HFF-Myc (cell line): Measurements from ENCODE around the gene CEBPA.

ENCODE experiments used
- DNase-seq: peaks from one replicate; pipeline ENCODE4 v3.0.0-alpha.2; 2011; ENCODE audit warnings: low read depth; ENCODE audit errors: extremely low read depth
- H3K4me3 ChIP-seq: replicated peaks from 2 replicates; pipeline ENCODE4 v1.5.1; 2011; ENCODE audit warnings: low read depth, mild to moderate bottlenecking, control low read depth, low read length
- CTCF ChIP-seq: IDR thresholded peaks from 2 replicates; pipeline ENCODE4 v1.5.1; 2012; ENCODE audit warnings: mild to moderate bottlenecking, low read depth, low read length, control low read depth; ENCODE audit errors: missing control alignments

CEBPA gene

GRCh38 chr19:33304760-33305647 is 2.7 kb upstream of the CEBPA start:
- TF ChIP-seq CTCF, result no peak
- no peak for DNase-seq
- no peak overlapping the region for H3K4me3 ChIP-seq

GRCh38 chr19:33304371-33304759 is 2.0 kb upstream of the CEBPA start:
- TF ChIP-seq CTCF, result no peak
- no peak overlapping the region for H3K4me3 ChIP-seq
- no peak for DNase-seq

- H3K4me3 ChIP-seq, result peak overlapping the region; percentile 70
- DNase-seq, result no peak
- no peak for TF ChIP-seq CTCF
These were observed 1.5 kb upstream of the CEBPA start for GRCh38 chr19:33303791-33304345.

GRCh38 chr19:33302974-33303790 is 848 bp upstream of the CEBPA start:
- H3K4me3 ChIP-seq, result peak overlapping the region; percentile 70
- DNase-seq, result no peak
- TF ChIP-seq CTCF, result no peak

GRCh38 chr19:33301900-33302174 is 497 bp downstream of the CEBPA start:
- no peak for DNase-seq
- H3K4me3 ChIP-seq, result peak overlapping the region; percentile 24
- TF ChIP-seq CTCF, result no peak

GRCh38 chr19:33301144-33301899 is 1.0 kb downstream of the CEBPA start:
- no peak overlapping the region for H3K4me3 ChIP-seq
- no peak for DNase-seq
- TF ChIP-seq CTCF, result no peak
